Stimulated activated CD8-positive, alpha-beta memory T cell treated with anti-CD3 and anti-CD28 coated beads, Interleukin-12 subunit alpha, Interleukin-12 subunit beta, amount 100 ng/mL, for 24 hours (primary cell): ENCODE measurements around the gene SEC63.
"Not testable (repeated sequence)": the region's sequence is repeated elsewhere in the genome, so short reads cannot be mapped to it uniquely, and the experiment has no call there.

Experiments used
- DNase-seq: peaks from one replicate; pipeline ENCODE4 v3.0.0-alpha.2; 2020; ENCODE audit errors: extremely low read depth

SEC63 gene

DNA sequence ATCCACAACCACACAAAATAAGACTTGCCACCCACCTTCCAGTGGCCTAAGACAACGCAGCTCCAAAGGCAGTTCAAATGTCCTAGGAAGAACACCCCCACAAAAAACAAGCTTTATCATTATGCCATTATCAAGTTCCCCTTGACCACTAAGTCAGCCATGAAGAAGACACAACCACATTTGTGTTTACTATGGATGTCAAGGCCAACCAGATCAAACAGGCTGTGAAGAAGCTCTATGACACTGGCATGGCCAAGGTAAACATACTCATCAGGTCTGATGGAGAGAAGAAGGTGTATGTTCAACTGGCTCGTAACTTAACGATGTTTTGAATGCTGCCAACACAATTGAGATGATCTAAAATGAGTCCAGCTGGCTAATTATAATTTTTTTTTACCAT, 26.1 kb downstream of the SEC63 start:
- no peak for DNase-seq

GRCh38 chr6:107928984-107929383, 29.0 kb downstream of the SEC63 start:
- no peak for DNase-seq

DNA sequence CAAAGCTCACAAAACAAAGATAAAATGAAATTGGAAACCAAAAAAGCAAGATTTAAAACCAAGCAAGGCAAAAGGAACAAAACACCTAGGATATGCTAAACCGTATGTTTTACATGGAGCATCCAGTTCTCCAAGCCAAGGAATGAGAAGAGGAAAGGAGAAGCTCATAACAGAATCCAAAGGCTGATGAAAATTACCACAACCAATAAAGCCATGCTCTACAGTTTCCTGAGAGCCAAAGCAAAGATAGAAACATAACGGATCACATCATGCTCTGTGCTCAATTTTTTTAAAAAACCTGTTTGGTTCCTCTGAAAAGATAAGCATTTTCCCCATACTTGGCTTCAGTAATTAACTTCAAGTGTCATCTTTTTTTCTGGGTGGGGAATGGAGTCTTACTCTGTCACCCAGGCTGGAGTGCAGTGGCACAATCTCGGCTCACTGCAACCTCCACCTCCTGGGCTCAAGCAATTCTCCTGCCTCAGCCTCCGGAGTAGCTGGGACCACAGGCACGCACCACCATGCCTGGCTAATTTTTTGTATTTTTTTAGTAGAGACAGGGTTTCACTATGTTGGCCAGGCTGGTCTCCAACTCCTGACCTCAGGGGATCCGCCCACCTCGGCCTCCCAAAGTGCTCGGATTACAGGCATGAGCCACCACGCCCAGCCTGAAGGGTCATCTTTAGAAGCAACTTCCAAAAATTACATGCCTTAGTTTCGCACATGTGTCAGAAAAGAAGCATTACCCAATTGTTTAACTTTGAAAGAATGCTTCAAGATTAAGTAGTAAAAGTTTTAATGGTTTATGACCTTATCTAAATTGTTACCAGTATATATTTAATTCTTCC, 31.1 kb downstream of the SEC63 start:
- not testable (repeated sequence) for DNase-seq

DNA sequence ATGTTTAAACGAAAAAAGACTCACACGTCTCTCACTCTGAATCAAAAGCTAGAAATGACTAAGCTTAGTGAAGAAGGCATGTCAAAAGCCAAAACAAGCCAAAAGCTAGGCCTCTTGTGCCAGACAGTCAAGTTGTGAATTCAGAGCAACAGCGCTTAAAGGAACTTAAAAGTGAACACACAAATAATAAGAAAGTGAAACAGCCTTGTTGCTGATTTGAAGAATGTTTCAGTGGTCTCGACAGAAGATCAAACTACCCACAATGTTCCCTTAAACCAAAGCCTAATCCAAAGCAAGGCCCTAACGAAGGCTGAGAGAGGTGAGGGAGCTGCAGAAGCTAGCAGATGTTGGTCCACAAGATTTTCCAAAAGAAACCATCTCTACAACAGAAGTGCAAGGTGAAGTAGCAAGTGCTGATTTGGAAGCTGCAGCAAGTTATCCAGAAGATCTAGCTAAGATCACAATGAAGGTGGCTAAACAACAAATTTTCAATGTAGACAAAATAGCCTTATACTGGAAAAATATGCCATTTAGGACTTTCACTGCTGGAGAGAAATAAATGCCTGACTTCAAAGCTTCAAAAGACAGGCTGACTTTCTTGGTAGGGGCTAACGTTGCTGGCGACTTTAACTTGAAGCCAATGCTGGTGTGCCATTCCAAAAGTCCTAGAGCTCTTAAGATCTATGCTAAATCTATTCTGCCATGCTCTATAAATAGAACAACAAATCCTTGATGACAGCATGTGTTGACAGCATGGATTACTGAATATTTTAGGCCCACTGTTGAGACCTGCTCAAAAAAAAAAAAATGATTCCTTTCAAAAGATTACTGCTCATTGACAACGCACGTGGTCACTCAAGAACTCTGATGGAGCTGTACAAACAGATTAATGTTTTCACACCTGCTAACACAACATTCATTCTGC, 40.3 kb downstream of the SEC63 start:
- no peak for DNase-seq

DNA sequence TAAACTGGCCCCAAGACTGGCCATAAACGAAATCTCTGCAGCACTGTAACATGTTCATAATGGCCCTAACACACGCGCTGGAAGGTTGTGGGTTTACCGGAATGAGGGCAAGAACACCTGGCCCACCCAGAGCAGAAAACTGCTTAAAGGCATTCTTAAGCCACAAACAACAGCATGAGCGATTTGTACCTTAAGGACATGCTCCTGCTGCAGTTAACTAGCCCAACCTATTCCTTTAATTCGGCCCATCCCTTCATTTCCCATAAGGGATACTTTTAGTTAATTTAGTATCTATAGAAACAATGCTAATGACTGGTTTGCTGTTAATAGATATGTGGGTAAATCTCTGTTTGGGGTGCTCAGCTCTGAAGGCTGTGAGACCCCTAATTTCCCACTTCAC, 41.0 kb downstream of the SEC63 start:
- not testable (repeated sequence) for DNase-seq

- DNase-seq: no peak
These were observed 46.3 kb downstream of the SEC63 start for GRCh38 chr6:107911692-107912091.

DNA sequence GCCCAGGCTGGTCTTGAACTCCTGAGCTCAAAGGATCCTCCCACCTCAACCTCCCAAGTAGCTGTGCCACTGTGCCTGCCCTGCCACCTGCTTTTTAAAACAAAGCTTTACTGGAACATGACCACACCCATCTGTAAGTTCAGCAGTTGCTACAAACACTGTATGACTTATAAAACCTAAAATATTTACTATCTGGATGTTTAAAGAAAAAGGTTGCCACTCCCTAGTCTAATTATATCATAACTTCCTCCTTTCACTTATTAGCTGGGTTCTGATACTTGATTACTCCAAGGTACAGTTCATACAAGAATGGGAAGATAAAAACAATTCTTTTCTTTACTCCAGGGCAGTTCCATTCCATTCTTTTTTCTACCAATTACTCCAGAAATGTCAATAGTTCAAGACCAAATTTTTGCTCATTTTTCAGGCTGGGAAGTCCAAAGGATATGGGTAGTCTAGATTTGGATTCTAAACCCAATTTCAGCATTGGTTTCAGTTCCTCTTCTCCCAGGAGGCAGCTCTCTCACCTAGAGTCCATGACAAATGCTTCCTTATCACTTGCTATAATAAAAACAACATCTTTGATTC, 63.1 kb downstream of the SEC63 start:
- DNase-seq: no peak

- not testable (repeated sequence) for DNase-seq
These were observed 67.6 kb downstream of the SEC63 start for GRCh38 chr6:107890431-107890830.

- not testable (repeated sequence) for DNase-seq
These were observed 72.1 kb downstream of the SEC63 start for GRCh38 chr6:107885950-107886349.

GRCh38 chr6:107879941-107880340, 78.1 kb downstream of the SEC63 start:
- DNase-seq: no peak

- DNase-seq: no peak
These were observed 80.0 kb downstream of the SEC63 start for GRCh38 chr6:107877968-107878367.

DNA sequence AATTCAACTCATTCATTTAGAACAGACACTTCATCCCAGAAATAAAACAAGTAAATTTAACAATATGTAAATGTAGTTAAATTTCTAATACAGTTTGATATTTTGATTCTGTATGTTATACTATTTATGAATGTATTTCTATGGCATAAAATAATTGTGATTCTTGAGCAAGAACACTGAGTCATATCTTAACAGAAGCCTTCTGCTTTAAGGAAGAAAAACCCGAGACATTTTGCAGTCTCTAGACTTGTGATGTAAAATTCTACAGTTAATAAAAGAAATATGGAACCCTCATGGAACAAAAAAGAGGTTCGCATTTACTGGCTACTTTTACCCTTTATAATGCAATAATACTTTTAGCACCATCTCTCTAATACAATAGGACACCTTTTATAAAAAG, 86.0 kb downstream of the SEC63 start:
- no peak for DNase-seq

- not testable (repeated sequence) for DNase-seq
These were observed 86.5 kb downstream of the SEC63 start for GRCh38 chr6:107871512-107871911.

DNA sequence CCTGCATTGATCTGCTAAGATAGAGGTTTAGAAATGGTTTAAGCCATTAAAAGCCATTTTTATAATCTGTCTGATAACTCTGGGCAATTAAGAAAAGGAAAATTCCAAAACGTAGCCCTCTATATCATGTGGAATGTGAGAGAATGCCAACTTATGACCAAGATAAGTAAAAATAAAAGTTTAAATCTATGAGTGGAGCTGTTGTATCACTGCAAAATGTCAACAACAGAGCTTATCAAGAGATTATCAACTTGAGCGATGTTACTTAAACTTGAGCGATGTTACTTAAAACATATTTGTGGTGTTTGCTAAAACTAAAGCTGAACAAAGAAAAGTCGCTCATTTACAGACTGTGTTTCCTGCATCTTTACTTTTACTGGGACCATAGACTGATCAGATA, 87.0 kb downstream of the SEC63 start:
- DNase-seq: no peak

DNA sequence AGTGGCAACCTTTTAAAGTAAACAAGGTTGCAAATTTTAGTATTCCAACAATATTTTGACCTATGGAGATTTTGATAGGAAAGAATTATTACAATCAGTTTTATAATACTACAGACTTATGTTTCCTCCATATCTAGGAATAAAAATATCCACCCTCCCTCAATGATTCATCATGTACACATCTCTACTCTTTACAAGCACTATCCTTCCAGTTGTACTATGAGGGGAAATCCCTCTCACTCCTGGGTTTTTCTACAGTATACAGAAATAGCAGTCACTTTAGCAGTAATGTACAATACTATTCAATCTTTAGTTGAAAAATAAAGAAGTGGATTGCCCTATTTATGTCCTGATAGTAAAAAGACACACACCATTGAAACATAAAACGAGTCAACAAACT, 87.6 kb downstream of the SEC63 start:
- no peak for DNase-seq

GRCh38 chr6:107869871-107870270, 88.1 kb downstream of the SEC63 start:
- no peak for DNase-seq

- no peak for DNase-seq
These were observed 89.0 kb downstream of the SEC63 start for GRCh38 chr6:107868867-107869611.

DNA sequence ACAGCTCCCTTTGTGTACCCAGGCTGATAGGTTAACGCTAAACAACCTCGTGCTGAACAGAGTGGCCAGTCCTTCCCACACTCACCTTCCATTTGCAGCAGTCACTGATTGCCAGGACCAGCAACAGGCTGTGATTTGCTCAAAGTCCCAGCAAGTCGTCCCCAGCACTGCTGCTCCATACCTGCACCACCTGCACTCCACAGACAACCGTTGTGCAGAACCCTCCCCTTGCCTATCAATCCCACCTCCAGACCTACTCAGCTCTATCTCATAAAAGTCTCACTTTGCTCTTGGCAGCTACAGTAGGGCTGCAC, 90.7 kb downstream of the SEC63 start:
- DNase-seq: no peak

- DNase-seq: no peak
These were observed 91.3 kb downstream of the SEC63 start for GRCh38 chr6:107866606-107867301.

DNA sequence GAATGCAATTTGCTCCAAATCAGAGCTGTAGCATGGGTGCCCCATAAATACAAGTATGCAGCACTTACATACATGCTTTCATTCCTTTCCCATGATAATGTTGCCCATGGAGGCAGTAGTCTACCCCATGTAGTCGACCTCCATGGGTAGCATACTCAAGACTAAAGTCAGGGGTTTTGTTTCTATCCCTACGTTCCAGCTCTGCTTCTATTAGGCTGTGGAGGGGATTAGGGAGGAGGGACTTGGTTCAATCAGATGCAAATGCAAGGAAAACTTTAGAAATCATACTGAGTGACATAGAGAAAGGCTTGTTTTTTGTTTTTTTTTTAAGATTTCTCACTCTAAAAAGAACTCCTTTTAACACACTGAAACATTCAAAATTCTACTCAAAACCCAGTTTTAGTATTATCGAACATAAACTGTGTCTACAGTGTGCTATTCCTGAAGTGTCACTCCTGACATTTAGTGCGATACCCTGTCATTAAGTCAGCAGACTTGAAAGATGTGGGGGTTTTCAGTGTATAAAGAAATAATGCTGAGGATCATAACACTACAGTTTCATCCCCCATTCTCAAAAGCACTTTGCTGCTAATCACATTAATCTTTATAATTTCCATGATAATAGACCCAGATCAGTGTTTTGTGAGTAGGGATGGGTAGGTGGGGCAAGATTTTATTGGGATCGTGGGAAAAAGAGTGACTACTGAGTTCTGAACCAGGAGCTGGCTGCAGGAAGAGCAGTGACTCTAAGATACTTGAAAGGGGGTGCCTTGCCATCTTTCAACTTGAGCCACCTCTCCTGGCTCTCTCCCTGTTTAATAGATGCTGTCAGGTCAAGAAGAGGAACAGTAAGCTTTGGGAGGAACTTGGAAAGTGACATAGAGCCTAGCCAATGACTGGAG, 93.5 kb downstream of the SEC63 start:
- DNase-seq: no peak
